IPS-NIHi7 (cell line): ENCODE data around the gene HMGN4.
A peak's percentile ranks its signal among the peaks of the same experiment; 100 is the strongest.

Source experiments
- DNase-seq: peaks from one replicate; pipeline ENCODE4 v3.0.0; 2012; ENCODE audit warnings: mixed read lengths; ENCODE audit errors: extremely low spot score

HMGN4 gene

DNA sequence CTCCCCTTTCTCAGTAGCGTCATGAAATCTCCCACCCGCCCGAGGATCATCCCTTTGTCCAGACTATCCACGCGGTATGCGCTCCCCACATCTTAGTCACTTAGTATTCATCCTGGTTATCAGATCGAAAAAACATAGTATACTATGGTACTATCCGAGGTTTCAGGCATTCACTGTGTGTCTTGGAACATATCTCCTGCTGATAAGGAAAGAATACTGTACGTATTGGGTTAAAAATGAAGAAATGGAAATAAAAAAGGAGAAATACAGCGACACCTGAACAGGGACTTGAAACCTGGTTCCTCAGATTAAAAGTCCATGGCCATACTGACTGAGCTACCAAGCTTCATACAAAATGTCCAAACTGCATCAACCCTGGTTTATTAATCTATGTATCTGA, 14.0 kb downstream of the HMGN4 start:
- DNase-seq, result no peak

DNA sequence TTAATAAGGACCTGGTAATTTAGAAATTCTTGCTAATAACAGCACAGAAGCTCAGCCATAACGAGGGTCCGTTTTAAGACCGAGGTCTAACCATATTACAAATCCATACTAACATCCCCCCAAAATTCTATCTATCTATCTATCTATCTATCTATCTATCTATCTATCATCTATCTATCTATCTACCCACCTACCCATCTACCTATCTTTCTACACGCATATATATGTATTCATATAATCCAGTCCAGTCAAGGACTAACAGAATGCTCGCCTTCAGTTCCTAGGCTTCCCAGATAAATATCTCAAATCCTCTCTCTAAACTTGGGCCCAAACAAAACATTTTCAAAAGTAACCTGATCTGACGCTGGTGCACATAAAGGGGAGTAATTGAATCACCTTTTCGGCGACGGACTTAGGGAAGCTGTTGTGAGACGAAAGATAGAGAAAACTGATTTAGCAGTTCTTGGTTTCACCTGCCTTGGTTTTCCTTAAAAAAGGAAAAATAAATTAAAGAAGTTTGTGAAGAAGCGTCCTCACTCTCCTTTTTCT, 14.5 kb downstream of the HMGN4 start:
- no peak for DNase-seq

DNA sequence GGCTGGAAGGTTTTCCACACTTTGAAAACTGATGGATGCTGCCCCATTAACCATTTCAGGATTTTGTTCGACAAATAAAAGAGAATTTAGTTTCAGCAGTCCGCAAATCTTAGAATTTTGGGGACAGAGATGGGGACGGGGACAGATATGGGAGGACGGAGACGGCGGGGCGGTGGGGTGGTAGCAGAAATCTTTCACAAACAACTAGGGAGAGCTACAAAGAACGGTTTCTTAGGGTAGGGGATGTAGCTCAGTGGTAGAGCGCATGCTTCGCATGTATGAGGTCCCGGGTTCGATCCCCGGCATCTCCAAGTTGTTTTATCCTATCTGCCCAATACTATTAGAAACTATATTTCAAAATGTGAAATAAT, 15.1 kb downstream of the HMGN4 start:
- DNase-seq, result peak; percentile 30

DNA sequence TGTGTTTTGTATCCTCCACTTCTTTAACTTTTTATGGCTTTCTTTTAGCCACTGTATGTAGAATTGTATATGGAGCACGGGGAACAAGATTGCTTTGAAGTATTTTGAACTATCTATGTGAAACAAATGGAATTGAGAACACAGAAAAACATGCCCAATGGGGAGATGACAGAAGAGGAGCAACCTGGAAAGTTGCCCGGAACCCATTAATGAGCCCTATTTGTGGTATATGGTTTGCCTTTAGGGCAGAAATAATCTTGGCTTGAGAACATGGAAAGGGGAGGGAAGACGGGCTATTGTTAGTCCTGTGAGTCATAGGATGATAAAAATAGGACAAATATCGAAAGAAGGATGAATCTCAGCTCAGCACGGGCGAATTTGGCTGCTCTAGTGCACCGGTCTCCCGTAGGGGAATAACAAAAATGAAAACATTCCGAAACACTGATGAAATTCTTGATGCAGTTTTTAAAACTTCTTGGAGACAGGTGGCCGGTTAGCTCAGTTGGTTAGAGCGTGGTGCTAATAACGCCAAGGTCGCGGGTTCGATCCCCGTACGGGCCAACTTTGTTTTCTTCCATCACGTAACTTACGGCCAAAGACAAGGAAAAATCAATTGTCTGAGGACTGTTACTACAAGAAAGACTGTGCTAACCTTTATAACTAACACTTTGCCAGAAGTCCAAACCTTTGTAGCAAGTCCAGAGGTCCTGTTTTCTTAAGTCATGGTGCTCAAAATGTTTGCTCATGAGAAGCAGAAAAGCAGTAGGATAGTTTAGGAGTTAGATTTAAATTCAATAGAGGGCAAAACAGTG, 15.7 kb downstream of the HMGN4 start:
- no peak for DNase-seq

DNA sequence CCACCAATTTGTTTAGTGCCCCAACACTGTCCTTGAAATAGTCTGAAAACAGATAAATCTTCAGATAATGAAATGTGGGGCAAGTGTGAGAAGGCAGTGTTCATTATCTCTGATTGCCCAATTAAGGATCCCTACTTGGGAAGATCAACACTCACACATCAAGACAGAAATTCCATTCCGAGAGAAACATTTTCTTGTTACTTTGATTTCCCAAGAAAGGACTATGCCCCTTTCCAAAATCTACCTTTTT, 16.2 kb downstream of the HMGN4 start:
- DNase-seq, result no peak

DNA sequence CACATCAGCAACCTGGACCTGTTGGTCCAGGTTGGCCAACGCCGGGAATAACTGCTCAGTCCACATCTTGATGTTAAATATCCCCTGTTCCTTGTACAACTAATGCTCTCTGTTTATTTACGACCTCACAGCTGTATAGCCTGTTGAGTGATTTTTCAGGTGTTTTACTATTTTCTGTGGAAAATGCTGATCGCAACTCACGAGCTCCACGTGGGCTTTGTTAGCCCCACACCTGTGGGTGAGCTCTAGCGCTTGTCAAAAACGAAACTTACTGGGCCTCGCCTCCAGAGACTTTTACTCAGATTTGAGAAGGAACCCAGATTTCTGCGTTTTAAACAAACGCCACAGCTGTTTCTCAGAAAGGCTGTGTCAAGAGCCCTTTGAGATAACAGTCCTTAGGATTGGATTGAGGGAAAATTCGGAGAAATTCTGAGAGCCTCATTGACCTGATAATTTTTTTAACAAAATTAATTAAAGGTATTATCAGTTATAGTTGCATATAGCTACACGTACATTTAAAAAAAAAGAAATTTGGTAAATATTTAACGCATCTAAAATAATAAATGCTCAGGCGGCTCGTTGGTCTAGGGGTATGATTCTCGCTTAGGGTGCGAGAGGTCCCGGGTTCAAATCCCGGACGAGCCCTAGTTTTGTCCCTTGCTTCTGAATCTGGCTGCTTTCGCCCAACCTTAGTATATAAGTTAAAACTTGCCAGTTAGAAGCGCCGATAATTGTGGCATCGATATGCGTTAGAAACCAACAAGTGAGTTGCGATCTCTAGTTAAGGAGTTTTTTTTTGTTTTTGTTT, 16.7 kb downstream of the HMGN4 start:
- DNase-seq, result no peak

DNA sequence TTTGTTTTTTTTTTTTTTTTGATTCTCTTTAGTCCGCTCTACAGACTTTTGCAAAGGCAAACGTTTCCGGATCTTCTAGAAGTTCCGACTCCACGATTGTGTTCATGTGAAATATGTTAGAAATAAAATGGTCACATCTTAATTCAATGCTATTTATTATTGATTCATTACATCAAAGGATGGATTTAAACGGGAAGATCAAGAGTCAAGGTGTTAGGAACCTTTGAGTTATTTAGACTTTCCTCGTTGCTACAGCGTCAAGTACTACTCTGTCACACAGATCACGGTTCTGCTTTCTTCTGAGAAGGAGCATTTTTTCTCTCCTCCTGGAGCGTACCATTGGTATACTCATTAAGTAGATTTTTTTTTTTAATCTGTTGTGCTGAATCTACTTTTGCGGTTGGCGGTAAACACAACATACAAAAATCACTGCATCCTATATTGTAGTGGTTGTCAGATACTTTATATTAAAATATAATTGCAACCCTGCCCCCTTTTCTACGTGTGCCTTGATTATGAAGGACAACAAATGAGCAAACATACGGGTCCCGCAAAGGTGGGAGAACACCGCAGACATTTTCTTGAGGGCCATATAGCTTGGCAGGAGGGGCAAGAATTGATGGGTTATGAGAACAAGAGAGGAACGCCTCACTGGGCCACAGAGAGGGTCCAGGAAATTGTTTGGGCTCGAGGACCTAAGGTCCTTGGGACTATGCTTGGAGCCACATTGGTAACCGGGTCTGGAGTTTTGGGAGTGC, 17.5 kb downstream of the HMGN4 start:
- DNase-seq, result no peak

DNA sequence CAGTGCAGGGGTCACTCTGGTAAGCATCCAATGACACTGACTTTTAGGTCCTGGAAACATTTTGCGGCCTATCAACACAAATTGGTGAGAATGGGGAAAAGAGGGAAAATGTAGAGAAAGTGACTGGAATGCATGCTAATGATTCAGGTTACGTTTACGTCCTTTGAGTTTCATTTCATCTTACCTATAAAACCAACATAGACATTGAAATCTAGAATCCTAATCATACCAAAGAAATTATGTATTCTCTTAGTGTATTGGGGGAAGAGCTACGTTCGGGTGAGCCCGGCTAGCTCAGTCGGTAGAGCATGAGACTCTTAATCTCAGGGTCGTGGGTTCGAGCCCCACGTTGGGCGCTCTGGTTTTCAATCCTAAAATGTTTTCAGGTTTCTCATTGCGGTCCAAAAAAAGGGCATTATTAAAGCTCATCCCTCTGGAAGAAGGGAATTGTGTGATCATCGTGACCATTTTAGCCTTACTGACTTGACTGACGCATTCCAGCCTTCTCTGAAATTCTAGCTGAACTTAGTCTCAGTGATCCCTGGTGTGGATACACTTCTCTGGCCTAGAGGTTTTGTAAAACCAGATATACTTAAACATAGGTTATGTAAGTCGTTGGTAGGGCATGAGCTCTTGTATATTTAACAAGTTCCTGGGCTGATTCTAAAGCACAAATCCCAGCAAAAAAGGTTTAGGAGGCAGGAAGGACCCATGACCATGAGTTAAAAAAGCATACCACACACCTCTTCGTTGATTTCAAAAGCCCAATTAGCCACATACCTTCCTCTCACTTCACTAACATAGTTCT, 18.3 kb downstream of the HMGN4 start:
- DNase-seq, result peak; percentile 56

DNA sequence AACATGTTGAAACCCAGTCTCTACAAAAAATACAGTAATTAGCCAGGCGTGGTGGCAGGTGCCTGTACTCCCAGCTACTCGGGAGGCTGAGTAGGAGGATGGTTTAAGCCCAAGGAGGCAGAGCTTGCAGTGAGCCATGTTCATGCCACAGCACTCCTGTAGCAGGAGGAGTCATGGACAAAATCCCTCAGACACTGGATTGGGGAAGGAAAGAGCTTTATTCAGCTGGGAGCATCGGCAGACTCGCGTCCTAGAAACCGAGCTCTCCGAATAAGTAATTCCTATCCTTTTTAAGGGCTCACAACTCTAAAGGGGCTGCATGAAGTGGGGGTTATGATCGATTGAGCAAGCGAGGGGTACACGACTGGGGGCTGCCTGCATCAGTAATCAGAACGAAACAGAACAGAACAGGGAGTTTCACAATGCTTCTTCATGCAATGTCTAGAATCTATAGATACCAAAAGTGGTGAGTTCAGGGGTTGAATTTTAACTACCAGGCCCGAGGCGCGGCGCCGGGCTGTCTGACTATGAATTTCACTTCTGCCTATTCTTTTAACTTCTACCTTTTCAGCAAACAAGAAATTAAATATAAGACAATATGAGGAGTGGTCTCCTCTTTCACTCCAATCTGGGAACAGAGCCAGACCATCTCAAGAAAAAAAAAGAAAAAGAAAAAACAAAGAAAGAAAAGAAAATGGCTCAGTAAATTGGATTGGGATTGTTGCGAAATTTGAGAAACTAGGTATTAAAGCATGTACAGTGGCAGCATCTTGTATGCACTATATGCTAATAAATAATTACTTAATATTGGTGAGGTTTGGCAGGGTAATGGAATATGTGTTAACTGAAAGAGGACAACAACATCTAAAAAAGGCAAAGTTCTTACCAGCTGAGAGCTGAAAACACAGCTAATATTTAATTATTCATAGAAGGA, 23.6 kb downstream of the HMGN4 start:
- no peak for DNase-seq

DNA sequence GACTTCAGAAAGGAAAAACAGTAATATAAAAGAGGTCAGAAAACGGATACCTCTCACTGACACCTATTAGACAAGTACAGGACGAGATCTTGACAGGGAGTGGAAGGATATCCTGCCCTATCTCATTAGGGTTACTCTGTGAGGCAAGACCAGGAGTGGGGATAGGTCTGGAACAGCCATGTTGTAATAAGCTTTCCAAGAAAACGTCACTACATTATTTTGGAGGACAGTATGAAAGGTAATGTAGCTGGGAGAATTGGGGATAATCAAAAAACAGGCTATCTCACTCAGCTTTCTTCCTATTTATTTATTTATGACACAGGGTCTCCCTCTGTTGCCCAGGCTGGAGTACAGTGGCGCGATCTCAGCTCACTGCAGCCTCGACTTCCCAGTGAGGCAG, 25.3 kb downstream of the HMGN4 start:
- no peak for DNase-seq

DNA sequence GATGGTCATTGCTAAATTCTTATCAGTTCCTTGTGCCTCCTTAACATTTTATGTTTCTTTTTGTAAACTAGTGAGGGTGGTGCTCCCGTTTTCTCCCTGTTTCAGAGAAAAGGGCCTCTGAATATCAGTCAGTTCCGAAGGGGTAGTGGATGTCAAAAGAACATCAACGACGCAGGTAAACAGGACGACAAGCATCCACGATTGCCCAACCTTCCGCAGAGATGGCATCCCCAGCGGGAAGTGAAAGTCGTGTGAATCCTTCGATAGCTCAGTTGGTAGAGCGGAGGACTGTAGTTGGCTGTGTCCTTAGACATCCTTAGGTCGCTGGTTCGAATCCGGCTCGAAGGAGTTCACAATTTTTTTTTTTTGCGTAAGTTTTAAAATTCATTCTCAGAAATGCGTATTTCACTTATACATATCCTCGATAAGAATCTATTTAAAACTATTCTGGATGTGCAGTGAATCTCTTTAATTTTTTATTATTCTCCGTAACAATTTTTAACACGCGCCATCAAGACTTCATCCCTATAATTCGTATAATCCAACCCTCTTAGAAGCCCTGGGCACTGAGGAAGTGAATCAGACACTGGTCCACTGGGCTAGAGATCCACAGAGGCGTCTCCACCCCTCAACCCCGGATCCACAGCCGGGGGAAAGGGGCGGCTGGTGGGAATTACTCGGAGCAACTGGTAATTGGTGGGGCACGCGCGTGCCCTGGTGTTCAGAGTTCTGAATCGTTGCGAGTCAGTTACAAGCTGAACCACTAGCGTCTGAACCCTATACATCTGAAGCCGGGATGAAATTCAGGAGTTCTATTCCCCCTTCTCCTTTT, 30.7 kb downstream of the HMGN4 start:
- DNase-seq, result peak; percentile 75

DNA sequence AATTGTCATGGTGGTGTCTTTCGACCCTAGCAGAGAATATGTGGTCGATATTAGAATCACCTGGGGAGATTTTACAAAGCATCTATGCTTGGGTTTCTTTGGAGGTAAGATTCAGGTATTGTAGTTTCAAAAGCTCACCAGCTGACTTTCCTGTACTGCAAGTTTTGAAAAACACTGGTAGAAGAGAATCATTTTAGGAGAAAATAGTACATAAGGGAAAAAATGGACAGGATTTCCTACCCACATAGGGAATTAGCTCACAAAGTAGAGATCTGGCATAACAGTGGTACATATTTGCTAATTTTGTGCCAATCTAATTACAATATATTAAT, 31.2 kb downstream of the HMGN4 start:
- DNase-seq, result no peak

DNA sequence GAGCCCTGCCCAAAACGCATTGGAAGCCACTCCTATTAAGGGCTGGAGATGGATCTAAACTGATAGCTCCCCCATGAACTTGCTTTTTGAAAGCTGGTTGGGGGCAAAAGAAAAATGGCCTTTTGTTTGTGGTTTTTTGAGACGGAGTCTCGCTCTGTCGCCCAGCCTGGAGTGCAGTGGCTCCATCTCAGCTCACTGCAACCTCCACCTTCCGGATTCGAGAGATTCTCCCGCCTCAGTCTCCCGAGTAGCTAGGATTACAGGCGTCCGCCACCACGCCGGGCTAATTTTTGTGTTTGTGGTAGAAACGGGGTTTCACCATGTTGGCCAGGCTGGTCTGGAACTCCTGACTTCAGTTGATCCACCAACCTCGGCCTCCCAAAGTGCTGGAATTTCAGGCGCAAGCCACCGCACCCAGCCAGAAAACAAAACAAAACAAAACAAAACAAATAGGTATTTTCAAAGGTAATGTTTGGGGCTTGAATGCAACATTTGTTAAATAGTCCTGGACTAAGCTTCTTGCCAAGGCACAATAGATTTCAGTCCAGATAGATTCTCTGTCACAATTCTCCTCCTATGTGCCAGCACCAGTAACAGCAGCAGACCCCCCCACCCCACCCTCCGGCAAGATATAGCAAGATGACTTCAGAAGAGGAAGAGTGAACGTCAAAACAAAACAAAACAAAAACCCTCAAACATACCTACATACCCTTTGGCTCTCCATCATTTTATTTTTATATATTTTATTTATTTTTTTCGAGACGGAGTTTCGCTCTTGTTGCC, 32.1 kb downstream of the HMGN4 start:
- no peak for DNase-seq

DNA sequence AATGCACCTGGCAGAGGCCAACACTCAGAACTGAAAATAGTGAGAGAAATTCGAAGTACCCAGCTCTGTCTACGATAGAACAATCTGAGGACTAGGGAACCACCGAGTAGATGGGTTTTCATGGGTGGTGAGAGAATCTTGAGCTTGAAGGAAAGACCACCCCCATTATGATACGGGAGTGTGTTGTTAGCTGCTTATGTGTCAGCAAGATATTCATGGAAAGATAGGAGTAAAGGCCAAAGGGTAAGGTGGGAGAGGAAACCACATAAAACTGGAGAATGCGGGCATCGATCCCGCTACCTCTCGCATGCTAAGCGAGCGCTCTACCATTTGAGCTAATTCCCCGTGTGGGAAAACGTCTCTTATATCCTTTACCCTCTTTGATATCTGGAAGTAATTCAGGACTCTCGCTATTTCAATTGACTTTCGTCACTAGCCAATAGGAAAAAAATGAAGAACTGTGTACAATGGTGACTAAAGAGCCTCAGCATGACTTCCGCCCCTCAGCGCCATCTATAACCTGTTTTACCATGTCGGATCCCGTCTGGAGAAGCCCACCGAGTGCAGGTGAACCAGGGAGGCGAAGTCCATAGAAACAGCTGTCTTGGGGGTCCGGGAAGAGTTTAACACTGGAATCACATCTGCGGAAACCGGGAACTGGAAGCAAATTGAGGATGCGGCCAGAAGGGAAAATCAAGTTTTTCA, 33.6 kb downstream of the HMGN4 start:
- DNase-seq, result peak; percentile 56

DNA sequence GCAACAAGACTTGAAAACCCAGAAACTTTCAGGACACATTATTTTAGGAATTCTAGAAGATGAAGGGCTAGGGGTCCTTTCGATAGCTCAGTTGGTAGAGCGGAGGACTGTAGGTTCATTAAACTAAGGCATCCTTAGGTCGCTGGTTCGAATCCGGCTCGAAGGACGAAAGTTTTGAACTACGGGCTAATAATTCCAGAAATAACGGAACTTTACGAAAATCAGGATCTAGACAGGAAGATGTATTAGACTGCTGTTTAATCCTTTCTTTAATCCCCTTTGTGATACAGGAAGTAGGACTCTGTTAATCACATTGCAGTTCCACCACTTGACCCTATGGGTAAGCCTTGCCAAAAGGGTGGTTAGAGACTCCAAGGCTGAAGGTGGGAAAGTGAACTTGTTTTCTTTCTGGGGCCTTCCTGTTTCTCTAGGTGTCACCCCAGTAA, 37.4 kb downstream of the HMGN4 start:
- DNase-seq, result no peak

DNA sequence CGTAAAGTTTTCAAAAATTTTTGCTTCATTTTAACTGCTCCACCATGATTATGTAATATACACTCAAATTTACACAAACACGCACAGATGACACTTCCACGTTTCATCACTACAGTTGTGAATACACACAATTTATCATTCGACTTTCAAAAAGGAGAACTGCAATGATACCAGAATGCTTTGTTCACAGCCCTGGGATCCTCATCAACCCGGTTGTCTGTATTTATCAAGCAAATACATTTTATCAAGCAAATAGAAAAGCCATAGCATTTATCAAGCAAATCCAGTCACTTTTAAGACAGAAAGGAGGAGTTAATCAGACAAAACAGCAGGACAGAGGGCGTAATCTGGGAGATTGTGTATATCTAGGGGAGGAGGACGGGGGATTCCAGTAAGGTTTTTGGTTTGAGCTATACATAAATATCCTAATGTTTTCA, 38.3 kb downstream of the HMGN4 start:
- DNase-seq, result no peak

DNA sequence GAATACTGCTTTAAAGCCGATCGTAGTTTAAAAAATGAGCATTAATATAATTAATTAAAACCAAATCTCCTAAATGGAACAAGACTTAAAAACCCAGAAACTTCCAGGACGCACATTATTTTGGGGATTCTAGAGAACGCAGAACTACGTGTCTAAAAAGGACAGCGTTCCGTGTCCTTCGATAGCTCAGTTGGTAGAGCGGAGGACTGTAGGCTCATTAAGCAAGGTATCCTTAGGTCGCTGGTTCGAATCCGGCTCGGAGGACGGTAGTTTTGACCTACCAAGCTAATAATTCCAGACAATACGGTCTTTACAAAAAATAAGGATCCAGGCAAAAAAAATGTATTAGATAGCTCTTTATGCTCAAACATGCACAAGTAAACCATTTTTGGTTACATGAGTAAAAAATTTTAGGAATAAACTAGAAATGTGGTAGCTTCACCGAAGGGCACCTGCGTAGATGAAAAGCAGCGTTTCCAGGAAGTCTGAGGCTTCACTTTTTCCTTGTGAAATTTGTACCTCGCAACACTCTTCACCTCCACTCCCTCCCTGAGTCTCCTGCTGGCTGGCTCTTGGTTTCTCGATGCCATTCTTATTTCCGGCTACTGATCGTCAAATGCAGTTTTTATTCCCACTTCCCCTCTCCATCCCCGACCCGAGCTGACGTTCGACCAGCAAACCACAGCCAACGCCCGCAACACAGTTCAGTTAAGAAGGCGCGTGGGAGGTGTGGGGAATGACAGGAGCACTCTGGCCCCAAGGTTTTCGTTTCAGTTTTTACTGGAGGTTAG, 39.0 kb downstream of the HMGN4 start:
- peak; percentile 46 for DNase-seq
